ENCODE data around the gene ZGPAT.

DNA sequence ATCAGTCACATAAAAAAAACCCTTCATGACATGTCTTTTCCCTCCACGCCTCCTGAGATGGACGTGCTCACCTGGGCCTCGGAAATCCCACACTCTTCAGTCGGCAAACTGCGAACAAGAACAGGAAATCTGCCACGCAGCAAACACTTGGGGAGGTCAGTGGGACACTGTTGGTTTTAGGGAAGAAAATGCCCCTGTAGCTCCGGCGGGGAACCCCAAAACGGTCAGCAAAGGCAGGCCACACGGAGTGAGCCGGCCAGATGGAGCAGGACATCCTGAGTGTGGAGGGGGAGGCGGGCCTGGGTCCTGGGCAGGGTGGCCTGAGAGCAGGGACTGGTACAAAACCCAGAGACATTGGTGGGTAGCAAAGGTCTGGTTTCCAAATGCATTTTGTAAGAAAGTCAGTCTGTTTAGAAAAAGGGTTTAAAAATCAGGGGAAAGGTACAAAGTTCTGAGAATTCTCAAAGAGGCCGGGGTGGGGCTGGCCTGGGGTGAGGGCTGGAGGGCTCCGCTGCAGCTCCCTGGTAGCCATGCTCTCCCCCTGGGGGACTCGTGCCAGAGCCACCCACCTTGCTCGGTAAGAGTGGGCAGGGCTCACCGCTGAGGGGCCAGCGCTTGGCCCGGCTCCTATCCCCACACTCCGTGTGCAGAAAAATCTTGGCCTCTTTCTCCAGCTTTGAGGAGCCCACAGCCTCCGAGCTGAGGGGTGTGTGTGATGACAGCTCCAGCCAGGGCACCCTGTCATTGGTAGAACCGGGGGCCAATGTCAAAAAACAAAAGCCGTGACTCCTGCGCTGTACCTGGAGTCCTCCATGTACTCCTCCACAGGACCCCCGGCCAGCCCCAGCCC is 37.0 kb downstream of the ZGPAT start:
- TF ChIP-seq, protein P1, sequence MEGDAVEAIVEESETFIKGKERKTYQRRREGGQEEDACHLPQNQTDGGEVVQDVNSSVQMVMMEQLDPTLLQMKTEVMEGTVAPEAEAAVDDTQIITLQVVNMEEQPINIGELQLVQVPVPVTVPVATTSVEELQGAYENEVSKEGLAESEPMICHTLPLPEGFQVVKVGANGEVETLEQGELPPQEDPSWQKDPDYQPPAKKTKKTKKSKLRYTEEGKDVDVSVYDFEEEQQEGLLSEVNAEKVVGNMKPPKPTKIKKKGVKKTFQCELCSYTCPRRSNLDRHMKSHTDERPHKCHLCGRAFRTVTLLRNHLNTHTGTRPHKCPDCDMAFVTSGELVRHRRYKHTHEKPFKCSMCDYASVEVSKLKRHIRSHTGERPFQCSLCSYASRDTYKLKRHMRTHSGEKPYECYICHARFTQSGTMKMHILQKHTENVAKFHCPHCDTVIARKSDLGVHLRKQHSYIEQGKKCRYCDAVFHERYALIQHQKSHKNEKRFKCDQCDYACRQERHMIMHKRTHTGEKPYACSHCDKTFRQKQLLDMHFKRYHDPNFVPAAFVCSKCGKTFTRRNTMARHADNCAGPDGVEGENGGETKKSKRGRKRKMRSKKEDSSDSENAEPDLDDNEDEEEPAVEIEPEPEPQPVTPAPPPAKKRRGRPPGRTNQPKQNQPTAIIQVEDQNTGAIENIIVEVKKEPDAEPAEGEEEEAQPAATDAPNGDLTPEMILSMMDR (IDR thresholded peaks at IDR 0.05), result no peak
- TF ChIP-seq POLR2AphosphoS5 (IDR thresholded peaks at IDR 0.05) (no peak), POLR2A (IDR thresholded peaks at IDR 0.05) (no peak)

Data from transverse colon (tissue), 4 donors.